Stimulated activated CD4-positive, alpha-beta T cell treated with anti-CD3 and anti-CD28 coated beads, Interleukin-4, amount 100 ng/mL, for 24 hours (primary cell): ENCODE data around the gene MRPL51.
A peak's percentile ranks its signal among the peaks of the same experiment; 100 is the strongest.
"Not testable (repeated sequence)": the region's sequence is repeated elsewhere in the genome, so short reads cannot be mapped to it uniquely, and the experiment has no call there.

Source experiments
- DNase-seq: peaks from one replicate; pipeline ENCODE4 v3.0.0-alpha.2; 2020

The MRPL51 gene

DNA sequence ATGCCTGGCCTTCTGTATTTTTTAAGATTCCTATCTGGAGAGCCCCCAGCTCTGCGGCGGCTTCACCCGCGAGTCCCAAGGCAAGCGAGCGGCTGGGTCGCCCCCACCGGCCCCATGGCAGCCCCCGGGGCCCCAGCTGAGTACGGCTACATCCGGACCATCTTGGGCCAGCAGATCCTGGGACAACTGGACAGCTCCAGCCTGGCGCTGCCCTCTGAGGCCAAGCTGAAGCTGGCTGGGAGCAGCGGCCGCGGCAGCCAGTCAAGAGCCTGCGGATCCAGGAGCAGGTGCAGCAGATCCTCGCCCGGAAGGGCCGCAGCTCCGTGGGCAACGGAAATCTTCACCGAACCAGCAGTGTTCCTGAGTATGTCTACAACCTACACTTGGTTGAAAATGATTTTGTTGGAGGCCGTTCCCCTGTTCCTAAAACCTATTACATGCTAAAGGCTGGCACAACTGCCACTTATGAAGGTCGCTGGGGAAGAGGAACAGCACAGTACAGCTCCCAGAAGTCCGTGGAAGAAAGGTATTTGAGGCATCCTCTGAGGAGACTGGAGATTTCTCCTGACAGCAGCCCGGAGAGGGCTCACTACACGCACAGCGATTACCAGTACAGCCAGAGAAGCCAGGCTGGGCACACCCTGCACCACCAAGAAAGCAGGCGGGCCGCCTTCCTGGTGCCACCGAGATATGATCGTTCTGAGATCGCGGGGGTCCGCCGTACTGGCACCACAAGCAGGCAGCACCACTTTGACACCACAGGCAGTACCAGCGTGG is 15.3 kb downstream of the MRPL51 start:
- DNase-seq: not testable (repeated sequence)

DNA sequence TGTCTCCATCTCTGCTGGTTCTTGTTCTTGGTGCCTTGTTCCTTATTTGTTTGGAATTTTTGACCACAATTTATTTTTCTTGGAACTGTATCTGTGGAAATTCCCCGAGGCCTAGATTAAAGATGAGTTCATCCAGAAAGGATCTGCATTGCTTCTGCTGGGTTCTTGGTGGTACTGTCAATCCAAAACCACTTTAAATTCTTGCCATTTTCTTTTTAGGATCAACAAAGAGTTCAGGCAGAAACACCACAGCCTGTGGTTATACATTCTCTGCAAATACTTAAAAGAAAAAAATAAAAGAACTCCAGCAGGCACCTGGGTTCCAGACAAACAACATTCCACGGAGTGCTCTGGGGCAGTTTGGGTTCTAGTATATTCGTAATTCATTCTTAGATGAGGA is 16.6 kb downstream of the MRPL51 start:
- no peak for DNase-seq

DNA sequence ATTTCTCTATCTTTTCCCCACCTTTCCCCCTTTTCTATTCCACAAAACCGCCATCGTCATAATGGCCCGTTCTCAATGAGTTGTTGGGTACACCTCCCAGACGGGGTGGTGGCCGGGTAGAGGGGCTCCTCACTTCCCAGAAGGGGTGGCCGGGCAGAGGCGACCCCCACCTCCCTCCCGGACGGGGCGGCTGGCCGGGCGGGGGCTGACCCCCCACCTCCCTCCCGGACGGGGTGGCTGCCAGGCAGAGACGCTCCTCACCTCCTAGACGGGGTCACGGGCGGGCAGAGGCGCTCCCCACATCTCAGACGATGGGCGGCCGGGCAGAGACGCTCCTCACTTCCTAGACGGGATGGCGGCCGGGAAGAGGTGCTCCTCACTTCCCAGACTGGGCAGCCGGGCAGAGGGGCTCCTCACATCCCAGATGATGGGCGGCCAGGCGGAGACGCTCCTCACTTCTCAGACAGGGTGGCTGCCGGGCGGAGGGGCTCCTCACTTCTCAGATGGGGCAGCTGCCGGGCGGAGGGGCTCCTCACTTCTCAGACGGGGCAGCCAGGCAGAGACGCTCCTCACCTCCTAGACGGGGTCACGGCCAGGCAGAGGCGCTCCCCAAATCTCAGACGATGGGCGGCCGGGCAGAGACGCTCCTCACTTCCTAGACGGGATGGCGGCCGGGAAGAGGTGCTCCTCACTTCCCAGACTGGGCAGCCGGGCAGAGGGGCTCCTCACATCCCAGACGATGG is 17.7 kb downstream of the MRPL51 start:
- DNase-seq: not testable (repeated sequence)

DNA sequence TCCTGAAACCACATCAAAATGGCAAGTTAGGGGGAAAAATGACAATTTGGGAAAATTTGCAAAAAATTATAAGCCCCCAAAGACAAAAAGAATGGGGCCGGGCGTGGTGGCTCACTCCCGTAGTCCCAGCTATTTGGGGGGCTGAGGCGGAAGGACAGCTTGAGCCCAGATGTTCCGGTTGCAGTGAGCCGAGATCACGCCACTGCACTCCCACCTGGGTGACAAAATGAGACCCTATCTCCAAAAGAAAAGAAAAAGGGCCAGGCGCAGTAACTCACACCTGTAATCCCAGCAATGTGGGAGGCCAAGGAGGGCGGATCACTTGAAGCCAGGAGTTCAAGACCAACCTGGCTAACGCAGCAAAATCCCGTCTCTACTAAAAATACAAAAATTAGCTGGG is 20.6 kb downstream of the MRPL51 start:
- no peak for DNase-seq

DNA sequence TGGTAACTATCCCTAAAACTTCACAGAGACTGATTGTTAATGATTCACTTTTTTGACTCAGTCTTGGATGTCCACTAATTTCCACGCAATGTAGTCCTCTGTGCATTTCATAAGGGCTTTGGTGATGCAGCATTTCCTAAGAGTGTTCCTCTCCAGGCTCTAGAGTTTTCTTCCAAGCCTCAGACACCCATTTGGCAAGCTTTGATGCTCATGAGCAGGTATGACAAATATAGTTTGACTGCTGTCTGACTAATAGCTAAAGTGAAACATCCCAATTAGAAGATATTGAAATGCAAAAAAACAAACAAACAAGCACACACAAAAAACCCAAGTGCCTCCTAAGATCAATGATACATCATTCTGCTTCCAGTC is 21.1 kb downstream of the MRPL51 start:
- DNase-seq: no peak

DNA sequence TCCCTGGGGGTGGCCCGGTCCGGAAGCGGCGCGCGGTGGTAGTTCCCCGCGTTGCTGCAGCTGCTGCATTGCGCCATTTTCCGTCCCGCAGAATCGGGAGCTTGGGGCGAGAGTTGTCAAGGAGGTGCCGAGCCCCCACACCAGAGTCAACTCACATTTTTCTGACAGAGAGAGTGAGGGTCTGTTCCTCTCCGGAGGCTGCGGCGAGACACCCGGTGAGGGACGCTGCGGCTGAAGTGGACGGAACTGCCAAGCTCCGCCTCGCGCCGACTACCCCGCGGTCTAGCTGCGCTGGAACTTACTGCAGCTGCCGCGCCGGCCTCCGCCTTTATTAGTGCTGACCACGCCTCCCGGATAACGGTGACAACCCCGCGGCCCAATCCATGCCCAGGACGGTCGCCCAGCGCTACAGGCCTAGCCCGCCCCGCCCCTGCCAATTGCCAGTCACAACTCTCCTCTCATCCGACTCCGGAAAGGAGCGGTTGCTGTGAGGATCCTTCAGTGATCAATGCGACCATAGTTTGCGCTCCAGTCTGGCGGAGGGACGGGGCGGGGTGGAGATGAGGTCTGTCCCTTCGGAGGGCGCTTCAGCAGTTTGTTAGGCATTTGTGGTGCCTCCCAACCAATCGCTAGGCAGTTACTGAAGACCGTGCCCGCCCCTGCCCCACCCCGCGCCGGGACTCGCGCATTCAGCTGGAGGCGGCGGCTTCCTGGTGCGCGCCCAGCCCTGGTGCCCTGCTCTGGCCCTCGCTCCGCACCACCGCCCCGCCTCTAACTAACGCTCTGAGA is 22.5 kb downstream of the MRPL51 start, which contains the start of gene VAMP1:
Gene VAMP1, minus strand, starts transcription at position 303 of the 789 bp plus-strand sequence. Its CDS starts 146 bp downstream, at position 157.
- DNase-seq: peak; percentile 99

DNA sequence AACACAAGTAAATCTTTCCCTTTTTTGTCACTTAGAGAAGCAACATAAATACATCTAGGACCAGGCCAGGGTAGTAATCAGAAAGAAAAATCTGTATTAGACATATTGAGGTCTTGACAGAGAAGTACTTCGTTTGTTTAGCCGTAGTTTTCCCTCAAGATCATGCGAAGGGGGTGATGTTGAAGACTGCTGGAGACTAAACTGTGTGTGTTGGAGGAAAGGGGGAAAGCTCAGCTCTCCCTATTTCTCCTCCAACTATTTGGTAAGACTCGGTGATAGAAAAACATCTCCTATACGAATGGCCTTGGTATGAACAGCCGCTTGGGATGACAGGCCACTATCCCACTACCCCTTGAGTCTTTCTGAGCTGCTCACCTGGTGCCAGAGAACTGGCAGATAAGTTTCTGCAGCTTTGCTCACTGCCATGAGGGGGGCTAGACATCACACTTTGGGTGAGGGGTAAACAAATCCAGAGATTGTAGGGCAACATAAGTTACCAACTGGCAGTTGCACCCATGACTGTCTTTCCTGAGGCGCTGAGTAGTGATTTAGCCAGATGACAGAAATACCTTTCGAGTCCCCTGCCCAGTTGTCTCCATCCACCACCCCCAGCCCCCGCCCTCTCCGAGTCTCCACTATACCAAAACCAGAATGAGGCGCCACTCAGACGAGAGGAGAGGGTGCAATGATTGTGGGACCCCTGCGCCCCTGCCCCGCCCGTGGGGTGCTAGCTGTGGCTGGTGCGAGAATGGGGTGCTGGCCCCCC is 23.3 kb downstream of the MRPL51 start:
- DNase-seq: no peak

DNA sequence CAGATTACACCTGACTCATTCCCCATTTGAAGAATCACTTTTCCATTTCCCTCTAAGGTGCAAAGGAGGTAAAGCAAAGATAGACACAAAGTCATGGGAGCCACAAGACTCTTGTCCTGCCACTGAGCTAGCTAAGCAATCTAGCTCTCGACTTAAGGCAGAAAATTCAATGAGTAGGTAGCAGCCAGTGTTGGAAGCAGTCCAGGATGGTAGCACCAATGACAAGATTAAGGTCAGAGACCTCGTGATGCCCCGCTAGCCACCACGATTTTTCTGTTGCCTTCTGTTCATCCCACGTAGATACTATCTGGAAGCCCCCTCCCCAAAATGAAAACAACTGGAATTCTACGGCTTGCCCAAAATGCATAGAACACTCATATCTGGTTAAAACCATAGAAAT is 24.0 kb downstream of the MRPL51 start:
- DNase-seq: no peak

DNA sequence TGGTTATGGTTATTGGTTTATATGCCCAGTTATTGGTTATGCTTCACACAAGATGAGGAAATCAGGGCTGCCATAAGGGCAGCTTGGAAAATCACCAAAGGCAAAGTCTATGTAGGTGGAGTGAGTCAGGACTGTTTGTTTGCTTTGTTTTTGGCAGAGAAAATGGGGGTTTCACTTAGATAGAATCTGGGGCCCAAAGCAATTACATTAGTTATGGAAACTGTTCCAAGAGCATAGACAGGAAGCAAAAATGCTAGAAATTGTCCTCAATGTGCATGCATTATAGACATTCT is 24.8 kb downstream of the MRPL51 start:
- no peak for DNase-seq

DNA sequence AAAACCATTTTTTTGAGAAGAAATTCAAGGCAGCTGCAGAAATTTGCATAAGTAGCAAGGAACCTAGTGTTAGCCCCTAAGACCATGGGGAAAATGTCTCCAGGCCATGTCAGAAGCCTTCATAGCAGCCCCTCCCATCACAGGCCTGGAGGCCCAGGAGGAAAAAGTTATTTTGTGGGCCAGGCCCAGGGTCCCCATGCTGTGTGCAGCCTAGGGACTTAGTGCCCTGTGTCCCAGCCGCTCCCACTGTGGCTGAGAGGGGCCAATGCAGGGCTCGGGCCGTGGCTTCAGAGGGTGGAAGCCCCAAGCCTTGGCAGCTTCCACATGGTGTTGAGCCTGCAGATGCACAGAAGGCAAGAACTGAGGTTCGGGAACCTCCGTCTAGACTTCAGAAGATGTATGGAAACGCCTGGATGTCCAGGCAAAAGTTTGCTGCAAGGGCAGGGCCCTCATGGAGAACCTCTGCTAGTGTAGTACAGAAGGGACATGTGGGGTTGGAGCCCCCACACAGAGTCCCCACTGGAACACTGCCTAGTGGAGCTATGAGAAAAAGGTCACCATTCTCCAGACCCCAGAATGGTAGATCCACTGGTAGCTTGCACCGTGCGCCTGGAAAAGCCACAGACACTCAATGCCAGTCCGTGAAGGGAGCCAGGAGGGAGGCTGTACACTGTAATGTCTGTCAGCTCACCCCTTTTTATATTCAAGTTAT is 25.3 kb downstream of the MRPL51 start:
- DNase-seq: not testable (repeated sequence)

DNA sequence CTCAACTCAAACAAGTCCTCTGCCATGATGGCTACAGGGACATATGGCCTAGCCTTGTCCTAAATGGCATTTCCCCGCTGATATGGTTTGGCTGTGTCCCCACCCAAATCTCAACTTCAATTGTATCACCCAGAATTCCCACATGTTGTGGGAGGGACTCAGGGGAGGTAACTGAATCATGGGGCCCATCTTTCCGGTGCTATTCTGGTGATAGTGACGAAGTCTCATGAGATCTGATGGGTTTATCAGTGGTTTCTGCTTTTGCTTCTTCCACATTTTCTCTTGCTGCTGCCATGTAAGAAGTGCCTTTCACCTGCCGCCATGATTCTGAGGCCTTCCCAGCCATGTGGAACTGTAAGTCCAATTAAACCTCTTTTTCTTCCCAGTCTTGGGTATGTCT is 26.3 kb downstream of the MRPL51 start:
- DNase-seq: not testable (repeated sequence)

DNA sequence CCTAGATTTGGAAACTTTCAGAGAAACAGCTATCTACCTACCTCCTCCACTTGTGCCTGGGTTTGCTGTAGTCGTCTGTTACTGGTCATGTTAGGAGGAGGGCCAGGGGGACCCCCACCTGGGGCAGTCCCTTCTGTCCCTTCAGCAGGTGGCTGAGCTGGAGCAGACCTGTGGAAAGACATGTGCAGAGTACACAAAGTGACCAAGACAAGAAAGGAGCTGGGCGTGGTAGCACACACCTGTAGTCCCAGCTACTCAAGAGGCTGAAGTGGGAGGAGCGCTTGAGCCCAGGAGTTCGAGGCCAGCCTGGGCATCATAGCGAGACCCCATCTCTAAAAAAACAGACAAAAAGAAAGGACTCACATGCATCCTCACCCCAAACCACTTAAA is 26.9 kb downstream of the MRPL51 start:
- no peak for DNase-seq

DNA sequence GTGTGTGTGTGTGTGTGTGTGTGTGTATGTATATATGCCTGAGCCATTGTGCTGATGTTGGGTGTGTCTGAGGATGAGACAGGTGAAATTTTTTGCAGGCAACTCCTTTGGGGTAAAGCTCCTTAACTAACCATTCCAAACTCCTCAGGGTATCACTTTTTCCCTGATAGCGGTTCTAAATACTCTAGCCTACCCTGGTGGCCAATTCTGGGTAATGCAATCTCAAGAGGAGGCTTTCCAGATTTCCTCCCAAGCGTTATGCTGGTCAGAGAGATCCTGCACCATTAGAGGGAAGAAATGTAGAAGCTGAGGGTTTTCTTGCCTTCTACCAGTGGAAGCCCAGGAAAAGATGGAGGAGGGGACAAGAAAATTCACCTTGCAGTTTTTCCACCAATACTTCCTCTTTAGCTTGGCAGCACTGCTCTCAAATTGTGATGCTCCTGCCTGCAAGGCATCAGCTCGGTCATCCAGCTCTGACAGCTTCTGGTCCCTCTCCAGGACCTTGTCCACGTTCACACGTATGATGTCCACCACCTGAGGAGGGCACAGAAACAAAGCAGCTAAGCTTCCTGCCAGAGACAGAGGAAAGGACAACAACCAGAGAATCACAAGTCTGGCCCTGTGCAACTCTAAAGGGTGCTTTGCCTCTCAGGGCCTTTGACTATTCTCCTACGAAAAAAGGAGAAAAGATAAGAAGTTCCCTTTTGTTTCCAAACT is 27.4 kb downstream of the MRPL51 start:
- DNase-seq: peak; percentile 61

DNA sequence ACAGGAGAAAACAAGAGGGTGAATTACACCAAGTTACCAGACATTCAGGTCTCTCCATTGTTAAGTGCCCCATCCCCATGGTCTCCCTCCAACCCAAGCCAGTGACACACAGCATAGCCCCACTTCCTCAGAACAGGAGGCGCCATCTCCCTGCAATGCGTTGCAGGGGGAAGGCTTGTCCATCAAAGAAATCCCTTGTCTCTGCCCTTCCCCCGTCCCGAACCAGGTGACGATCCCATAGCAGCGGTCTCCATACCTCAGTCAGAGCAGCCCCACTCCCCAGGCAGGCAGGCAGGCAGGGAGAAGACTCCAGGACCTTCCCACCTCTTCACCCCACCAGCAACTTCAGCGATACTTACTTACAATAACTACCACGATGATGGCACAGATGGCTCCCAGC is 28.5 kb downstream of the MRPL51 start:
- no peak for DNase-seq

DNA sequence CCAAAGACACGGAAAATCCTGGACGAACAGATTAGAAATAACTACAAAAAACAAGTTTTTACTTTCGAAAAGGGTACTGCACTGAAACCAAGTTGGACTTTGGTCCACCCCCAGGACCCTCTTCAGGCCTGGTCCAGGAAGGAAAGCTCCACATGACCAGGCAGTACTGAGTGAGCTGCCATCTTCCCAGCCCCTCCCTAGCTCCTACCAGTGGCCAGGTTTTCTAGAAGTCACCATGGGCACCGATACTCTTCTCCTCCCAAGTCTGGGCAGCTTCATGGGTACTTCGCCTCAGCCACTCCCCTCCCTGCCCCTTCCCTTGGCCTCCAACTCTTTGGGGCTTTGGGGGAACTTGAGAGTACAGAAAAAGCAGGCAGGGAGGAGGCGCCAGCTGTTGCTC is 29.2 kb downstream of the MRPL51 start:
- no peak for DNase-seq

DNA sequence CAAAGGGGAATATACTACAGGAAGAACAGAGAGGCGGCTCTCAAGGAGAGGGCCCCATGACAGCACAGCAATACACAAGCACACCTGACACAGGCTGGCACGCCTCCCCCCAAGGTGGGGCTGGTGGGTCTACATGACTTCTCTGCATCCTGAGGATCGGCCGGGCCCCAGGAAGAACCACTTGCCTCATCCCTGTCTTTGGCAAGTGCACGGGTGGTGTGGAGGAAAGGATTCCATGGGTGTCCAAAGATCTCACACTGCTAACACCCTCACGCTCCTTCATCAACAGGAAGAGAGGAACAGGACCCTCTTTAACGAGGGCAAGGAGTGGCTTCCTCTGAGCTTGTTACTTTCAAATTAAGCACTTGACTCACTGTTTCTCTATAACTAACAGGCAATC is 29.8 kb downstream of the MRPL51 start:
- no peak for DNase-seq

DNA sequence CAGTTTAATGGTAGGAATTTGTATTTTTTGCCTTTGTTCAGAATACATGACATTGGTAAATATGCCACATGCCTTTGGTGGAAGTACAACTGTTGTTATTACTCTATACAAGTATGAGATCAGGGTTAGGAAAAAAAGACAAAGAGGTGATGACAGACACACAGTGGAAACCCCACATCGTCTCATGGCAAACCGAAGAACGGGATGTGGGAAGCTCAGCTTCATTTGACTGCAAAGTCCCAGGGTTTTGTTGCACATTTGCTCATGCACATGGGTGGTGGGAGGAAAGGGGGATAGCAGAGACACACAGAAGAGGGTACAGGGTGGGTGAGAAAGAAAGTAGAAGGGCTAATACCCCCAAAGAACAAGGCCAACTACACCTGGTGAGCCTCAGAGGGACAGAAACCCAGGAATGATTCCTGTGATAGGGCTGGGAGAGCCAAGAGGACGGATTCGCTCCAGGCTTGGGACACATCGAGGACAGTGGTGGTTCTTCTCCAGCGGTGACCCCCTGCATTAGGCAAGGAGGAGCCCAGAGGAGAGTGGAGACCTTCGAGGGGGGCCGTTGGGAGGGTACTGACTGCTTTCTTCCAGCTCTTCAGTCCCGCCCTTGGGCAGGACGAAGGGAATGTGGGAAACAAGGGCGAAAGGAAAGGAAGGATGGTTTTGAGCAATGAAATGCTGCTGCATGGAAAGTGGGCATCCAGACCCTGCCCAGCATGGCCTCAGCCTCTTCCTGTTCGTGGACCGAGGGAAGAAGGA is 30.6 kb downstream of the MRPL51 start:
- DNase-seq: peak; percentile 60

DNA sequence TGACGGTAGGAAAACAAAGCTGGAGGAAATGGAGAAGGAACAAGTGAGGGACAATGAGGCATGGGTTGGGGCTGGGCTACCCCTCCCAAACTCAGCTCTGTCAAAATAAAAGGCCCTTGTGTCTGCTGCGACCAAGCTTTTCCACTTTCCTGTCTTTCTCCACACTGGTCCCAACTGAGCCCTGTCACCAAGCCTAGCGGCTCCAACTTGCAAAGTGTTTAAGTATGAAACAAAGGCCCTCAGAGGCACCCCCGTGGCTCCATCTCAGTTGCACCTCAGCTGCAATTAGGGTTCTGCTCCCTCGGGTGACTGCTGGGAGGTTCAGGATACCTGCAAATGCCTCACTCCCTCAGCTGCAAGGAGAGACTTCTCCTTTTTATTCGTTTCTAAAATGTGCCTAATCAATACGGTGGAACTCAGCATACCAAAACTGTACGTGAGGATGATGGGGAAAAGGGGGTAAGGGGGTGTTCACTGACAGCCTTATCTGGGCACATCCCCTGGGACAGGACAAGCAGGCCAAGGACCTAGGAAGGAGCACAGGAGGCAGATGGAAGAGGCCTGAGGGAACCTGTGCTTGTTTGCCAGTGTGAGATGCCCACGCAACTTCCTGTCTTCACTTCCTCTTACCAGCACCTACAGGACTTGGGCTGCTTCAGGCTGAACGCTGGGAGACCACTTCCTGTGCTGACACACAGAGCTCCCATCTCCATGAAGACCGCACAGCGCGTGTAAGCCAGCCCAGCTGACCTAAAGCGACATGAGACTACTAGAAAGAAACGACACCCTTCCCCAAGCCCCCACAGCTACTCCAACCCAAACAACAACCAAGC is 31.4 kb downstream of the MRPL51 start:
- peak; percentile 84 for DNase-seq

DNA sequence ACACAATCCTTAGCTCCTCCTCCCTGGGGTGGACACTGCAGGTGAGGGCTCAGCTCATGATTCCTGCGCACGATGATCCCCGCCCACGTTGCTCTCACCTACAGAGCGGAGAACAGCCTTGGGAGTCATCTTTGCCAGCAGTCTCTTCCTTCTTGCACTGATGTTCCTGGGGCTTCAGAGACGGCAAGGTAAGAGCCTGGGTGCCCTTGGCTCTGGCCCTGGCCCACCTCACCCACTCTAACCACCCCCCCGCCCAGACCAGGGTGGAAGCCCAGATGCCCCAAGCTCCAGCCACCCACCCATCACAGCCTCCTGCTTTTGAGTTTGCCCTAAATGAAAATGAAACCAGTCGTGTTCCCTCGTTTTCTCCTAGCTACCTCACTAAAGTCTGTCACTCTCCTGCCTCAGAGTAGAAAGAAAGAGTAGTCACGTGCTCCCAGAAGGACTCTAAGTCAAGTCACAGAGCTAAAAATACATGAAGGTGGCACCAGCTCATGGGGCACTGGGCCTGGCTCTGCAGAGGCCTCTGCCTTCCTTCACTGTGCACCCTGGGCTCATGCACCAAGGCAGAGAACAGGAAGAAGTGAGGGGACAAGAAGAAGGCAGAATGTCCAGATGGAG is 32.2 kb downstream of the MRPL51 start:
- DNase-seq: peak; percentile 44

DNA sequence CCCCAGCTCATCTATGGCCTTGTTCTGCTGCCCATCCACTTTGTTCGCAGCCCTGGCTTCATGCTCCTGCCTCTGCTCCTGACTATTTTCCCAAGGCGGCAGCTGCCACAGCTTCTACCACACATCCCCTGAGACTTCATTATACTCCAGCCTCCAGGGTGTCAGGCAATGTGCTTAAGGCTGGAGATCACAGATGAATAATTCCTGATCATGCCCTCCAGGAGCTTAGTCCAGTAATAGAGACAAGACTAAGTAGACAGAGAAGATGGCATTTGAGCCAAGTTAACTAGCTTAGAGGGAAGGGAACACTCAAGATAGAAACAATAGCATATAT is 34.1 kb downstream of the MRPL51 start:
- no peak for DNase-seq
